ENCODE data around the gene DRG2.

GRCh38 chr17:18102640-18103039 is 14.9 kb downstream of the DRG2 start:
- TF ChIP-seq CTCF (IDR thresholded peaks at IDR 0.05 in 8 of 11, conservative IDR thresholded peaks at IDR 0.05 in 3 of 11) = no peak
- TF ChIP-seq POLR2A (IDR thresholded peaks at IDR 0.05) = no peak

Measured in spleen (tissue), 7 donors.